ENCODE results near the gene NT5C. TPM values are rescaled to one million over a fixed set of nuclear protein-coding genes. Genes with fewer than 3 reads are reported as not detected.
"Not testable (repeated sequence)": the region's sequence is repeated elsewhere in the genome, so short reads cannot be mapped to it uniquely, and the experiment has no call there.

The NT5C gene
- total RNA-seq (2014; rRNA removed; shearing (Covaris generic)), result 86.0 and 91.8 TPM in 2 replicates

DNA sequence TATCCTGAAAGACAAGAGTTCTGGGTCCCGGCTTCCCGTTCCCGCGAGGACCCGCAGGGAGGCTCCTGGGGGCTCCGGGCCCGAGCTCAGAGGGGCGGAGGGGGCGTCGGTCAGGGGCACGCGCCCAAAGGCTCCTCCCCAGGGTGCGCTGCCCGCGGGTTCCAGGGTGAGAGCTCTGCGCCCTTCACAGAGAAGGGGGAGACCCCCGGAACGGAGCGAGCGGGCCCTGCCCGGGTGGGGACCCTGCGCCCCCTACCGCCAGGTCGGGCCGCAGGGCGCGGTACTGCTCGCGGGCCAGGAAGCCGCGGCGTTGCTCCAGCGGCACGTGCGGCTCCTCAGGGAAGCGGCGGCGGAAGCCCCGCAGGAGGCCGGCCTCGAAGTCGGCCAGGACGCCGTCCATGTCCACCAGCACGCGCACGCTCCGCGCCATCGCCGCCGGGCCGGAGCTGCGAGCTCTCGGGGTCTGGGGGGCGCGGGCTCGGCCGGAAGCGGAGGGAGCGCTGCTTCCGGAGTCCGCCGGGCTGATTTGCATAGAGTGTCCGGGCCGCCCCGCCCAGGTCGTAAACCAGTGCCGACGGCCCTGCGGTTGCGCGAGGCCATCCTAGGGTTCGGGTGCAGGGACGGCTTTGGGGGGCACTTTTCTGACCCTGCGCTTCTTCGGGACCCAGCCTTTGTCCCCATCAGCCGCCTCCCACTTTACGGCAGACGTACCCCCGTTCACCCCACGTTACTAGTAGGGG lies at the start of gene NT5C:
Gene NT5C, minus strand, starts transcription at position 465 of the 740 bp plus-strand sequence. Its CDS starts 35 bp downstream, at position 430.
- DNase-seq (ENCODE audit: low read depth), result peak; percentile 91

- no peak for DNase-seq (ENCODE audit: low read depth)
Measured at GRCh38 chr17:75181110-75181509, 49.6 kb upstream of the NT5C start.

DNA sequence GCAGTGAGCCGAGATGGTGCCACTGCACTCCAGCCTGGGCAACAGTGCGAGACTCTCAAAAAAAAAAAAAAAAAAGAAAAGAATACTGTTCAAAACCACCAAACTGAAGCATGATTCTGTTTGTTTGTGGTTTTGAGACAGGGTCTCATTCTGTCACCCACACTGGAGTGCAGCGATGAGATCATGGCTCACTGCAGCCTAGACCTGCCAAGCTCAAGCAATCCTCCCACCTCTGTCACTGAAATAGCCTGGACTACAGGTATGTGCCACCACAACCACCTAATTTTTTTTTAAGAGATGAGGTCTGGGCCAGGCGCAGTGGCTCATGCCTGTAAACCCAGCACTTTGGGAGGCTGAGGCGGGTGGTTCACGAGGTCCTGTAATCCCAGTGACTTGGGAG lies 46.9 kb upstream of the NT5C start:
- DNase-seq (ENCODE audit: low read depth), result no peak

- no peak for DNase-seq (ENCODE audit: low read depth)
Measured at GRCh38 chr17:75176625-75177024, 45.1 kb upstream of the NT5C start.

- no peak for DNase-seq (ENCODE audit: low read depth)
Measured at GRCh38 chr17:75174996-75175395, 43.5 kb upstream of the NT5C start.

DNA sequence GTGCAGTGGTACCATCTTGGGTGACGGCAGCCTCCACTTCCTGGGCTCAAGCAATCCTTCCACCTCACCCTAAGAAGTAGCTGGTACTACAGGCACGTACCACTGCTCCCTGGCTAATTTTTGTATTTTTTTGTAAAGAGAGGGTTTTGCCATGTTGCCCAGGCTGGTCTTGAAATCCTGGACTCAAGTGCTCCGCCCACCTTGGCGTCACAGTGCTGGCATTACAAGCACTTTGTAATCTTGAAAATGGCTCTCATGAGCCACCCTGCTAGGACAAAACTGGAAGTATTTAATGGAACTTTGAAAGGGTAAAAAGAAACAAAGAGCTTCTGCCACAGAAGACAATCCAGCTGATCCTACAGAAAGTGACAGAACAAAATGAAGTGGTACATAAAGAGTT lies 42.0 kb upstream of the NT5C start:
- no peak for DNase-seq (ENCODE audit: low read depth)

GRCh38 chr17:75168998-75169397 lies 37.5 kb upstream of the NT5C start:
- DNase-seq (ENCODE audit: low read depth), result no peak

DNA sequence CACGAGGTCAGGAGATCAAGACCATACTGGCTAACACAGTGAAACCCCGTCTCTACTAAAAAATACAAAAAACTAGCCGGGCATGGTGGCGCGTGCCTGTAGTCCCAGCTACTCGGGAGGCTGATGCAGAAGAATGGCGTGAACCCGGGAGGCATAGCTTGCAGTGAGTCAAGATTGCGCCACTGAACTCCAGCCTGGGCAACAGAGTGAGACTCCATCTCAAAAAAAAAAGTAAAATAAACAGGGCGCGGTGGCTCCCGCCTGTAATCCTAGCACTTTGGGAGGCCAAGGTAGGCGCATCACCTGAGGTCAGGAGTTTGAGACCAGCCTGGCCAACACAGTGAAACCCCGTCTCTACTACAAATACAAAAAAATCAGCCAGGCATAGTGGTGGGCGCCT lies 33.1 kb upstream of the NT5C start:
- DNase-seq (ENCODE audit: low read depth), result not testable (repeated sequence)

DNA sequence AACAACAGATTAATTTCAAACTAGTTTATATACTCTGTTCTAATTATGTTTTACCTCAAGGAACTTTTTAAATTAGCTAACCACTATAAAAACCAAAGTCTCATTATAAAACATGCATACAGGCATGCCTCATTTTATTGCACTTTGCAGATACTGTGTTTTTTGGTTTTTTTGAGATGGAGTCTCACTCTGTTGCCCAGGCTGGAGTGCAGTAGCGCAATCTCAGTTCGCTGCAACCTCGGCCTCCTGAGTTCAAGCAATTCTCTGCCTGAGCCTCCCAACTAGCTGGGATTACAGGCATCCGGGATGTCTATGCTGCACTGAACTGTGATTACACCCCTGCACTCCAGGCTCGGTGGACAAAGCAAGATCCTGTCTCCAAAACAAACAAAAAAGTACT lies 31.5 kb upstream of the NT5C start:
- no peak for DNase-seq (ENCODE audit: low read depth)

DNA sequence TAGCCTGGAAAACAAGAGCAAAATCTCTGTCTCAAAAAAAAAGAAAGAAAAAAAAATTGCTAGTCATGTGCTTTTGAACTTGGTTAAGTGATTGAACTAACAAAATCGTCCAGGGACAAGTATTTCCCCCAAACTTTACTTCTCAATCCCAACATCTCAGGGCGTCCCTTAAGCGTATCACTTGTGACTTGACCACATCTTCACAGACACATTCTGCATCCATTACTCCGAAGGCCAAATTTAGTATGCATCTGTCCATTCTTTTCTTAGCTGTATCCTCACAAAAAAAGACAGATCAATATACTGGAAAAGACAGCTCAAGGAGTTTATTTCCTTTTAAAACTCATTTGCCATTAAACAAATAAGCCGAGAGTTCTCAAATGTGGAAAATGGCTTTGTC lies 28.7 kb upstream of the NT5C start:
- DNase-seq (ENCODE audit: low read depth), result no peak

DNA sequence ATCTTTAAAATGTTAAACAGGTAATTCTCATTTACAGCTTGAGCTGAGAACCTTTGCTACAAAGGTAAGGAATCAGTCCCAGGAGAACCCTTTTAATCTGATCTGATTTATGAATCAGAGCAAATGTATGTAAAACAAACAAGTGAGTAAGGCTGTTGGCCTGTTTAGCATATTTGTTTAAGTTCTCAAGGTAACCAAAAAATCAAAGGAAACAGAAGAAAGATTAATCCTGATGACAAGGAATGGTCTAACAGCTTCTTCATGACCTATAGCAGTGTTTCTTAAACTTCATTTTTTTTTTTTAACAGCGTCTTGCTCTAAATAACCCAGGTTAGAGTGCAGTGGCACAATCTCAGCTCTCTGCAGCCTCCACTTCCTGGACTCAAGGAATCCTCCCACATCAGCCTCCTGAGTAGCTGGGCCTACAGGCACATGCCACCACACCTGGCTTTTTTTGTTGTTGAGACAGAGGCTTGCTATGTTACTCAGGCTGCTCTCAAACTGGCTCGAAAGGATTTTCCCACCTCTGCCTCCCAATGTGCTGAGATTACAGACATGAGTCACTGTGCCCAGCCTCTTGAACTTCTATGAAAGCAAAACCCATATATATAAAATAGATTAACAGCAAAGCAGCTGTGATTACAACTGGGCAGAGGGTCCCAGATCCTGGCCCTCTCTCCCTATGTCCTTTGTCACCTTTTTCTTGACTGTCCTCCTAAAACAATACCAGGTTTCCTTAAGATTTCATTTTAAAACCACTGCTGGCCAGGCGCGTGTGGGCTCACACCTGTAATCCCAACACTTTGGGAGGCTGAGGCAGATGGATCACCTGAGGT lies 27.9 kb upstream of the NT5C start:
- peak; percentile 83 for DNase-seq (ENCODE audit: low read depth)

- DNase-seq (ENCODE audit: low read depth), result peak; percentile 35
Measured at GRCh38 chr17:75158480-75158879, 26.9 kb upstream of the NT5C start.

GRCh38 chr17:75155191-75155601 lies 23.7 kb upstream of the NT5C start:
- no peak for DNase-seq (ENCODE audit: low read depth)

DNA sequence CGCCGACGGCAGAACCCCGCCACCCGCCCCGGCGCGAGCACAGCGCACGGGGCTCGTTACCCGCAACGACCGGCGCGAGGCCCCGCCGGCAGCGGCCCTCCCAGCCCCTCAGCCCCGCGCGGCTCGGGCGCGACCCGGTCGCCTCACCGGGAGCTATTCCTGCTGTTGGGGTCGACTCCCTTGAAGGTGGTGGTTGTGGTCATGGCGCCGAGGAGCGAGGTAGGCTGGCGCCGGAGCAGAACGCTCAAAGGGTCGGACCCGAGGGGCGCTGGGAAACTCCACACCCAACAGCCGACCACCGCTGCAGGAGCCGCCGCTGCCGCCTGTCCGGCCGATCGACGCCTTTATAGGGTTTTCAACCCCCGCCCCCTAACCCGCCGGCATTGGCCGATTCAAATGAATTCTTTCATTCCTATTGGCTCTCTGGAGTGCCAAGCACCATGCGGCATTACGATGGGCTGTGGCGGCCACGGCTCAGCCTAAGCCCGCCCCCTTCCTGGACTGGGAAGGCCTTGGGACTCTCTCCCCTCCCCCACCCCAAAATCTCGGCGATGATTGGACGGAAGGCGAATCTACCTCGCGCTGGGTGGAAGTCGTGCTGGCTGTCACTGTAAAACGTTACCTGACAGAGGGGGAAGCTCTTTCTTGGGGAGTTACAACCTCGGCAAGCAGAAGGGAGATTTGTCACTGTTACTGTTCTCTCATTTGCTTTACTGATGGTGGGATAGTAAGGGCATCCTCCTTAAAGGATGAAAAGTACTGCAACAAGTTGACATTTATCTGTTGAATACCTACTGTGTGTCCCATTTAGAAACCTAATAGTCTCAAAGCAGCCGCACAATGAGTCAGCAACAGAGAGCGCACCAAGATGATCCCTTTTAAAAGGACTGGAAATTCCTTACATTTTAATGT lies 22.9 kb upstream of the NT5C start, which contains the start of gene JPT1:
Gene JPT1, minus strand, starts transcription at position 318 of the 912 bp plus-strand sequence. Its CDS starts 115 bp downstream, at position 203.
- DNase-seq (ENCODE audit: low read depth), result peak; percentile 99

- DNase-seq (ENCODE audit: low read depth), result peak; percentile 27
Measured at GRCh38 chr17:75153780-75154194, 22.2 kb upstream of the NT5C start.

GRCh38 chr17:75152922-75153779 lies 21.6 kb upstream of the NT5C start:
- peak; percentile 57 for DNase-seq (ENCODE audit: low read depth)

DNA sequence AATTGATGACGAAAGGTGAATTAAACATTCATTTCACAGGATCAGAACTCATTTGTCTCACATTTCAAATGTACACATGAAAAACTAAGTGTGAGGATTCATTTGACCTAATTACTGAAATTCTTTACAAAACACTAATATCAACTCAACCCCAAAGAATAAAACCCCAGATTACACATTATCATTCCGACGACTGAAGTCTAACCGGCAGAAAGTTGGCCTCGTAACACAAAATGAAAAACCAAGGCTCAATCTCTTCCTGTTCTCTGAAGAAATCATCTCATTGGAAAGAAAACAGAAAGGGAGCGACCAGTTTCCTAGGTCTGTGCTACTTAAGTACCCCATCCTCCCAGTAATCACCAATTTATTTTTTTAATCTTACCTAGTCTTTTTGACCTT lies 21.0 kb upstream of the NT5C start:
- no peak for DNase-seq (ENCODE audit: low read depth)

GRCh38 chr17:75151930-75152329 lies 20.4 kb upstream of the NT5C start:
- DNase-seq (ENCODE audit: low read depth), result peak; percentile 33

DNA sequence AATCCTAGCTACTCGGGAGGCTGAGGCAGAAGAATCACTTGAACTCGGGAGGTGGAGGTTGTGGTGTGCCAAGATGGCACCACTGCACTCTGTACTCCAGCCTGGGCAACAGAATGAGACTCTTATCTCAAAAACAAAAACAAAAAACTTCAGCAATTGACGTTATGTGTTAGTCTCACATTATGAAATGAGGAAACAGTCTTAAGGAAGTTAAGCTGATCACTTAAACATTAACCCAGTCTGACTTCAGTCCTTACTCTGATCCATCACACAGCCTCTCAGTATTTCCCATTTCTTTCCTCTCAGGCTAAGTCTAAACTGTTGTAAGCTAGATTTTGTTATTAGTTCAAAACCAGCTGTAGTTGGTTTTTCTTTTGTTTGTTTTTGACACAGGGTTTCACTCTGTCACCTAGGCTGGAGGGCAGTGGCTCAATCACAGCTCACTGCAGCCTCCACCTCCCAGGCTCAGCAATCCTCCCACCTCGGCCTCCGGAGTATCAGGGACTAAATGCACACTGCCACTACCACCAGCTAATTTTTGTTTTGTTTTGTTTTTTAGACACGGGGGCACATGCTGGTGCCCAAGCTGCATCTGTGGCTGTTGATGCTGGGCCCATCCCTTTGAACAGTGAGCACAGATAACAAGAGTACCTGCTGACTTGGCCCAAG lies 16.5 kb upstream of the NT5C start:
- no peak for DNase-seq (ENCODE audit: low read depth)

- no peak for DNase-seq (ENCODE audit: low read depth)
Measured at GRCh38 chr17:75146592-75146991, 15.1 kb upstream of the NT5C start.

Data from Daoy (cell line).